Adrenal gland (tissue), 5 donors: ENCODE data around the gene ABHD10.

Source experiments
- POLR2A ChIP-seq, 2 donors: fragments of 450-650 bp; IDR thresholded peaks; one replicate each; pipeline ENCODE4 v1.6.1; 2017; ENCODE audit warnings: antibody characterized with exemption in 2 of 2, mild to moderate bottlenecking in 2 of 2, moderate library complexity in 1 of 2
- TF ChIP-seq, protein P1 (sequence below), 6 experiments: fragments of 450-650 bp in 4 of 6; fragments of 200-600 bp in 2 of 6; sonication (generic) in 1 of 6; IDR thresholded peaks; 1 replicate in 5 of 6; 2 replicates in 1 of 6; pipeline versions ENCODE4 v1.5.1 to v1.8.0; 2016 to 2021; ENCODE audit warnings: antibody characterized with exemption in 6 of 6, mild to moderate bottlenecking in 2 of 6, moderate library complexity in 1 of 6
- donor health status: DM: no; HTN: no; CAD: no.

DNA sequence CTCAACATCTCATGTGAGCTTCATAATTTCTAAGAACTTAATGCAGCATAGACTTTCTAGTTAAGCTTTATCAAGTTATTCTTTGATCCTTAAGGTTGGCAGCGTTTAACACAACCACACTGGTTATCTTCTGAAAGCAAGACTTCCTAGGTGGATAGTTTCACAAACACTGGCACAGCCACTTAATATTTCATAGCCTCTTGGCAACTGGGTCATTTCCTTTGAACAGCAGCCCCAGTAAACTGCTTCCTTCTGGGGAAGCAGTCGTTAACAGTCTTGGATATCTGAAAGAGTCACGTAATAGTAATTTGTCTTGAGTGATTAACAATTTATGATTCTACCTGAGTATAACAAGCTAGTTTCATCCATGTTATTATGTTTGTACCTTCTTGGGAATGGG lies 45.9 kb upstream of the ABHD10 start:
- TF ChIP-seq, protein P1, sequence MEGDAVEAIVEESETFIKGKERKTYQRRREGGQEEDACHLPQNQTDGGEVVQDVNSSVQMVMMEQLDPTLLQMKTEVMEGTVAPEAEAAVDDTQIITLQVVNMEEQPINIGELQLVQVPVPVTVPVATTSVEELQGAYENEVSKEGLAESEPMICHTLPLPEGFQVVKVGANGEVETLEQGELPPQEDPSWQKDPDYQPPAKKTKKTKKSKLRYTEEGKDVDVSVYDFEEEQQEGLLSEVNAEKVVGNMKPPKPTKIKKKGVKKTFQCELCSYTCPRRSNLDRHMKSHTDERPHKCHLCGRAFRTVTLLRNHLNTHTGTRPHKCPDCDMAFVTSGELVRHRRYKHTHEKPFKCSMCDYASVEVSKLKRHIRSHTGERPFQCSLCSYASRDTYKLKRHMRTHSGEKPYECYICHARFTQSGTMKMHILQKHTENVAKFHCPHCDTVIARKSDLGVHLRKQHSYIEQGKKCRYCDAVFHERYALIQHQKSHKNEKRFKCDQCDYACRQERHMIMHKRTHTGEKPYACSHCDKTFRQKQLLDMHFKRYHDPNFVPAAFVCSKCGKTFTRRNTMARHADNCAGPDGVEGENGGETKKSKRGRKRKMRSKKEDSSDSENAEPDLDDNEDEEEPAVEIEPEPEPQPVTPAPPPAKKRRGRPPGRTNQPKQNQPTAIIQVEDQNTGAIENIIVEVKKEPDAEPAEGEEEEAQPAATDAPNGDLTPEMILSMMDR (IDR thresholded peaks at IDR 0.05) = no peak
- no peak for TF ChIP-seq POLR2A (IDR thresholded peaks at IDR 0.05)
